GM23248 (cell line): ENCODE data around the gene SIGLEC5.

Source experiments
- EZH2 ChIP-seq: fragments of 200-600 bp; sonication (generic); IDR thresholded peaks from 2 replicates; pipeline ENCODE4 v1.6.1; 2018; ENCODE audit warnings: antibody characterized with exemption, mild to moderate bottlenecking; ENCODE audit not compliant: insufficient read depth, poor library complexity, severe bottlenecking
- EZH2phosphoT487 ChIP-seq: fragments of 200-600 bp; sonication (generic); IDR thresholded peaks from 2 replicates; pipeline ENCODE4 v1.6.1; 2018; ENCODE audit warnings: antibody characterized with exemption, moderate library complexity, mild to moderate bottlenecking, low read depth; ENCODE audit not compliant: insufficient read depth

GRCh38 chr19:51566489-51567100 is 63.6 kb downstream of the SIGLEC5 start:
- TF ChIP-seq EZH2 (no peak), EZH2phosphoT487 (no peak)
